Caco-2 (cell line): Measurements from ENCODE around the gene SIX5. TPM values are rescaled to one million over a fixed set of nuclear protein-coding genes. Genes with fewer than 3 reads are reported as not detected.

Source experiments
- BruUV-seq: library from RNA; stranded (reverse); fragments of 400-500 nt; replicated peaks from 2 replicates; lab custom pipeline; 2021; lab: Mats Ljungman, UMichigan
- CTCF ChIA-PET: fragments of 300-600 bp; sonication (Branson Sonifier 250); formaldehyde crosslinking; loops from one replicate; lab custom pipeline; 2022; ENCODE audit warnings: antibody characterized with exemption; lab: Charles Lee
- POLR2A ChIA-PET: fragments of 300-600 bp; sonication (Branson Sonifier 250); formaldehyde crosslinking; loops from one replicate; lab custom pipeline; 2022; ENCODE audit warnings: antibody characterized with exemption; lab: Charles Lee
- DNase-seq, 2 experiments: peaks; one replicate each; pipeline versions ENCODE4 v3.0.0 to v3.0.0-alpha.2; 2020 to 2022
- H3K27me3 ChIP-seq: replicated peaks from 2 replicates; pipeline ENCODE4 v1.6.0; 2011; ENCODE audit warnings: low read length; ENCODE audit not compliant: control insufficient read depth, insufficient read depth
- H3K36me3 ChIP-seq: 2 replicates; pipeline ENCODE4 v1.5.1; 2011; ENCODE audit warnings: low read length; ENCODE audit not compliant: control insufficient read depth, insufficient read depth
- H3K4me1 ChIP-seq: fragments of 250-450 bp; sonication (Bioruptor Pico); 2 replicates; pipeline ENCODE4 v1.5.1; 2020; ENCODE audit warnings: mild to moderate bottlenecking
- H3K4me3 ChIP-seq: 2 replicates; pipeline ENCODE4 v1.5.1; 2011; ENCODE audit warnings: low read depth, mild to moderate bottlenecking, control low read depth, low read length
- H3K9me3 ChIP-seq: fragments of 250-450 bp; sonication (Bioruptor Pico); 2 replicates; pipeline ENCODE4 v1.5.1; 2020; ENCODE audit warnings: mild to moderate bottlenecking, moderate library complexity
- H3K27ac Mint-ChIP-seq: one replicate; pipeline ENCODE4 v1.8.0; 2022; ENCODE audit warnings: mixed read lengths; ENCODE audit not compliant: unreplicated experiment
- H3K27me3 Mint-ChIP-seq: one replicate; pipeline ENCODE4 v1.8.0; 2022; ENCODE audit warnings: mixed read lengths; ENCODE audit not compliant: insufficient read depth, unreplicated experiment
- H3K36me3 Mint-ChIP-seq: one replicate; pipeline ENCODE4 v1.8.0; 2022; ENCODE audit warnings: mild to moderate bottlenecking, mixed read lengths; ENCODE audit not compliant: insufficient read depth, unreplicated experiment
- H3K4me1 Mint-ChIP-seq: one replicate; pipeline ENCODE4 v1.8.0; 2022; ENCODE audit warnings: low read depth, mixed read lengths; ENCODE audit not compliant: unreplicated experiment
- H3K4me3 Mint-ChIP-seq: one replicate; pipeline ENCODE4 v1.8.0; 2022; ENCODE audit warnings: mild to moderate bottlenecking, moderate library complexity, mixed read lengths; ENCODE audit not compliant: unreplicated experiment
- H3K9me3 Mint-ChIP-seq: one replicate; pipeline ENCODE4 v1.8.0; 2022; ENCODE audit warnings: mixed read lengths; ENCODE audit not compliant: unreplicated experiment
- intact Hi-C: fragments of 100-400 bp; cut with micrococcal nuclease; formaldehyde crosslinking; loops from one replicate; pipeline ENCODE4 v1.10.0; 2022; ENCODE audit not compliant: unreplicated experiment
- total RNA-seq: library from RNA; stranded (reverse); gene quantifications from 2 replicates; pipeline ENCODE4 v1.2.3, GENCODE V29; 2022
- TF ChIP-seq, protein P1 (sequence below), 2 experiments: fragments of 200-600 bp in 1 of 2; IDR thresholded peaks; 1 replicate in 1 of 2; 2 replicates in 1 of 2; pipeline versions ENCODE4 v1.5.1 to v1.8.0; 2011 to 2022; ENCODE audit warnings: antibody characterized with exemption in 1 of 2, control low read depth in 1 of 2, inconsistent platforms in 1 of 2, low read depth in 1 of 2, low read length in 1 of 2, mild to moderate bottlenecking in 1 of 2, moderate library complexity in 1 of 2; ENCODE audit not compliant: insufficient read depth in 1 of 2, severe bottlenecking in 1 of 2, unreplicated experiment in 1 of 2

The SIX5 gene
- total RNA-seq, 1 experiment from 2014 or later = 28.6 TPM

DNA sequence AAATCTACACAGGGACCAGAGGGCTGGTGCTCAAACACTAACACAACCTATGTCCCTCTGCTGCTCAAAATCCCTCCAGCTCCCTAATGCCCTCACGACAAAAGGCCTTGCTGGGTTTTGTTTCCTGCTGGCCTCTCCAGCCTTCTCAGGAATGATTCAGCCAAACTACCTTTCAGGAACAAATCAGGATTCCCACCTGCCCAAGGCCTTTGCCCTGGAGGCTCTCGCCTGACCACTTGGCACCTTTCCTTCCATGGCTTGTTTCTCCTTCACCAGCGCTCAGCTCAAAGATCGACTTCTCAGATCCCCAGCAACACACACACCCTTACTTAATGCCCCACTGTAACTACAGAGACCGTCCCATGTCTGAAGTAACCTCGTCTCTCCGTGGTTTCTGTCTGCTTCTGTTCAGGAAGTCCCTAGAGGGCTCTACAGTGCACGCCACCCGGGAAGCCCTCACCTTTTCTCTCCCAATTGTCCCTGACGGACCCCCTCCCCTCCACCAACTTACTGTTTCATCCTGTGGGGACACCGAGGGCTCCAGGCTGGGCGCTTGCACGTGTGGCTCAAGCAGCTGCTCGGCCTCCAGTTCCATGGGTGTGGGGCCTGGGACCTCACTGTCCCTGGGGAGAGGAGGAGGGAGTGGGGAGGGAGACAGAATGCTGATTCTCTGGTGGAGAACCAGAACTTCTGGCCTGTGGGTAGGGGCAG lies 3.2 kb upstream of the SIX5 start:
- intact Hi-C loops = loop anchor here (5.0 kb wide), 1 partner anchor 110 kb away; no protein-coding TSS in a partner anchor
- Mint-ChIP-seq H3K4me3 (peak overlapping the region; percentile 97), H3K4me1 (peaks cover 7% of the 10 kb centered on the region), H3K36me3 (peaks cover 68% of the 10 kb centered on the region), H3K27ac (no peak overlapping the region), H3K27me3 (no peaks in the 10 kb centered on the region), H3K9me3 (no peaks in the 10 kb centered on the region)
- no peaks in the 10 kb centered on the region for H3K27me3 ChIP-seq
- CTCF ChIA-PET = interaction anchor here (1.1 to 3.6 kb wide), 3 partner anchors 21 to 45 kb away, joined by 3 to 82 read pairs (median 3); no protein-coding TSS in a partner anchor
- H3K4me3 ChIP-seq = no peak overlapping the region
- POLR2A ChIA-PET = interaction anchor here (0.8 kb wide), 1 partner anchor 80 kb away, joined by 3 read pairs; the partner anchor contains the start of gene SNRPD2
- no peaks in the 10 kb centered on the region for H3K36me3 ChIP-seq
- no peaks in the 10 kb centered on the region for H3K9me3 ChIP-seq
- H3K4me1 ChIP-seq = peaks cover under 1% of the 10 kb centered on the region
- DNase-seq = no peak
- TF ChIP-seq, protein P1, sequence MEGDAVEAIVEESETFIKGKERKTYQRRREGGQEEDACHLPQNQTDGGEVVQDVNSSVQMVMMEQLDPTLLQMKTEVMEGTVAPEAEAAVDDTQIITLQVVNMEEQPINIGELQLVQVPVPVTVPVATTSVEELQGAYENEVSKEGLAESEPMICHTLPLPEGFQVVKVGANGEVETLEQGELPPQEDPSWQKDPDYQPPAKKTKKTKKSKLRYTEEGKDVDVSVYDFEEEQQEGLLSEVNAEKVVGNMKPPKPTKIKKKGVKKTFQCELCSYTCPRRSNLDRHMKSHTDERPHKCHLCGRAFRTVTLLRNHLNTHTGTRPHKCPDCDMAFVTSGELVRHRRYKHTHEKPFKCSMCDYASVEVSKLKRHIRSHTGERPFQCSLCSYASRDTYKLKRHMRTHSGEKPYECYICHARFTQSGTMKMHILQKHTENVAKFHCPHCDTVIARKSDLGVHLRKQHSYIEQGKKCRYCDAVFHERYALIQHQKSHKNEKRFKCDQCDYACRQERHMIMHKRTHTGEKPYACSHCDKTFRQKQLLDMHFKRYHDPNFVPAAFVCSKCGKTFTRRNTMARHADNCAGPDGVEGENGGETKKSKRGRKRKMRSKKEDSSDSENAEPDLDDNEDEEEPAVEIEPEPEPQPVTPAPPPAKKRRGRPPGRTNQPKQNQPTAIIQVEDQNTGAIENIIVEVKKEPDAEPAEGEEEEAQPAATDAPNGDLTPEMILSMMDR (IDR thresholded peaks at IDR 0.05; ENCODE audit: insufficient read depth in 1 of 2, low read depth in 1 of 2, low read length in 1 of 2, severe bottlenecking in 1 of 2, unreplicated experiment in 1 of 2) = no peak
- no TSS peak for BruUV-seq

DNA sequence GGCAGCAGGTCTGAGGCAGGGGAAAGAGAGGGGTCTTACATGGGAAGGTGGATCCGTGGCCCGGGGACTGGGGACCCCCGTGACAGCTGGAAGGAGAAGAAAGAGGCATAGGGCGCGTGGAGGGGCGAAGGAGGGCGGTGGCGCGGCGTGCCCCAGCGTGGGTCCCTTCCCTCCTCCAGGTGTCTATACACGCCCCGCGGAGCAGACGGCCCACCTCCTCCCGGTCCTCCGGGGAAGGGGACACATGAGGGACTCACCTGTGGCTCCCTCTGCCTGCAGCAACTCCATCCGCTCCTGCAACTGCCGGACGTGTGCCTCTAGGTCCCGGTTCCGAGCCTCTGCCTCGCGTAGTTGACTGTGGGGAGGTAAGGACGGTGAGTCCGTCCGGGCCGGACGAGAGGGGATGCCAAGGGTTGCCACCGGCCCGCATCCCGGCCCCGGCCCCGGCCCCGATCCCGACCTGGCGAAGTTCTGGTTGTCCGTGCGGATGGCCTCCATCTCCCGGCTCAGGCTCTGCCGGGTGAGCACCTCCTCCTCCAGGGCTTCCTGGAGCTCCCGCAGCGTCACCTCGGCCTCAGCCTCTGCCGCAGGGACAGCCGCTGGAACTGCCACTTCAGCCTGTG lies 2.4 kb upstream of the SIX5 start:
- Mint-ChIP-seq H3K9me3 (no peaks in the 10 kb centered on the region), H3K4me3 (peak overlapping the region; percentile 97), H3K4me1 (peaks cover 7% of the 10 kb centered on the region), H3K27ac (peak overlapping the region; percentile 96), H3K36me3 (peaks cover 64% of the 10 kb centered on the region), H3K27me3 (no peaks in the 10 kb centered on the region)
- H3K9me3 ChIP-seq = no peaks in the 10 kb centered on the region
- no peaks in the 10 kb centered on the region for H3K27me3 ChIP-seq
- peak in 1 of 2 experiments; percentile 49 for DNase-seq
- no TSS peak for BruUV-seq
- intact Hi-C loops = loop anchor here (5.0 kb wide), 1 partner anchor 111 kb away; no protein-coding TSS in a partner anchor
- POLR2A ChIA-PET = interaction anchor here (0.6 to 2.4 kb wide), 3 partner anchors 21 to 302 kb away, joined by 3 to 22 read pairs (median 3); partner anchors contain the start of genes DMWD and SNRPD2
- CTCF ChIA-PET = interaction anchor here (1.1 to 3.6 kb wide), 10 partner anchors 8 to 131 kb away, joined by 3 to 82 read pairs (median 20); partner anchors contain the start of genes DMPK, MYPOP, QPCTL and SNRPD2
- H3K4me1 ChIP-seq = peaks cover 6% of the 10 kb centered on the region
- TF ChIP-seq, protein P1 (IDR thresholded peaks at IDR 0.05; ENCODE audit: insufficient read depth in 1 of 2, low read depth in 1 of 2, low read length in 1 of 2, severe bottlenecking in 1 of 2, unreplicated experiment in 1 of 2) = no peak
- no peaks in the 10 kb centered on the region for H3K36me3 ChIP-seq
- H3K4me3 ChIP-seq = peak overlapping the region; percentile 76
